ENCODE data around the gene PYGO2.
"Not testable (repeated sequence)": the region's sequence is repeated elsewhere in the genome, so short reads cannot be mapped to it uniquely, and the experiment has no call there.

Gene PYGO2

DNA sequence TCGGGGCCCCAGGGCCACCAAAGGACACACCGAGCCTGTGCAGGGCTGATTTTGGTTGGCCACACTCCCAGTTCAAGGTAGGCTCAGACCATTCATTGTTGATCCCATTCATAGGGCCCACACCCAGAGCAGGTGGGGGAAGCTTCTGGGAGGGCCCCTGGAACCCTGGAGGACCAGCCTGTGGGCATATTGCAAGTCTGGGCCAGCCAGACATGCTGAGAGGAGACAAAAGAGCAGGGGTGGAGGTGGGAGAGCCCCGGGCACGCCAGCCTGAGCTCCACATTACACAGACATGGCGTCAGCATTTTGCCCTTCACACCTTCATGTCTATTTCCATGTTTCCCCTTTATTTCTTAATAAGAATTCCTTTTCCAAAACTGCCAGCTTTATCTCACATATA is 50.7 kb downstream of the PYGO2 start:
- no peak for DNase-seq (ENCODE audit: low spot score)

DNA sequence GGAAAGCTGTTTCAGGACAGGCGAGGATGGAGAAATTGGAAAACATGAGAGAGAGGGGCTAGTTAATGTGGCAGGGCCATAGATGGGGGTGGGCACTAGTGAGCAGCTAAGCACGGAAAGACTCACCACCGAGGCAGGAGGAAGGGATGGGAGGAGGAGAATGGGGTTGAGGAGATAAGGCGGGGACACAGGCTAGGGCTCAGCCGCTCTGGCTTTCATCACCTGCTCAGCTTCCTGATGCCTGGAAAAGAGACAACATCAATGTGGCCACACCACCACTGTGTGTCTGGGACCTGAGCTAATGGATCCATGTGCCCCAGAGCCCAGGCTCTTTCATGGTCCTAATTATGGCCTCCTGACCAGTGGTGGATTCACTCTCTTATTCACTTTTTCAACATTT is 52.6 kb downstream of the PYGO2 start:
- DNase-seq (ENCODE audit: low spot score): peak; percentile 26

DNA sequence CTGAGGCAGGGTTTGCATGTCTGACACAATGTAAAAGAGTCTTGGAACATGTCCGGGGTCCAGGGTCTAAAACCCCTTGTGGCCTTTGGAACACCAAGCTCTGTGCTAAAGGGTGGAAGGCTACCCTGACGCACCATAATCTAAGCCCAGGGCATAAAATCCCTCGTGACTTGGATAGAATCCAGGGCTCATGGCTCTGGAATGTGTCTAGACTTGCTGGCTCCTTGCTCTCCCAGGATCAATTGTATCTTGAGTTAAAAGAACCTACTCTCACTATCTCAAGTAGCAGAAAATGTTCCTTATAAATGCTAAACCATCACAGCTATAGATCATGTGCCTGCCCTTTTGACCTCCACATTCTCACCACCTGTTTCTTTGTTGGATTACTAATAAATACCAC is 53.5 kb downstream of the PYGO2 start:
- not testable (repeated sequence) for DNase-seq (ENCODE audit: low spot score)

Small RNA genes lying within 50 kb of the gene (small RNA-seq; reads per million reads assigned to genes)
- gene MIR4258 (0 reads per million in 2 experiments), gene RF00017 (0 reads per million in 2 experiments)
